Mesenteric fat pad (tissue), 1 donor: ENCODE measurements around the gene GLT8D1. TPM values are rescaled to one million over a fixed set of nuclear protein-coding genes. Genes with fewer than 3 reads are reported as not detected.
"Not testable (repeated sequence)": the region's sequence is repeated elsewhere in the genome, so short reads cannot be mapped to it uniquely, and the experiment has no call there.

Experiments
- DNase-seq: peaks from one replicate; pipeline ENCODE4 v3.0.0-alpha.2; 2020; ENCODE audit warnings: low spot score
- total RNA-seq: library from RNA; stranded (reverse); fragmentation: NEBNext Ultra II Directional; extraction: Animal tissue kit (Norgen Biotek cat#: 25700); gene quantifications from one replicate; pipeline ENCODE4 v1.2.1, GENCODE V29; 2021
- donor health status: DM: yes; HTN: yes; CAD: no.

GLT8D1 gene
- total RNA-seq, 1 donor from 2014 or later: 33.2 TPM

DNA sequence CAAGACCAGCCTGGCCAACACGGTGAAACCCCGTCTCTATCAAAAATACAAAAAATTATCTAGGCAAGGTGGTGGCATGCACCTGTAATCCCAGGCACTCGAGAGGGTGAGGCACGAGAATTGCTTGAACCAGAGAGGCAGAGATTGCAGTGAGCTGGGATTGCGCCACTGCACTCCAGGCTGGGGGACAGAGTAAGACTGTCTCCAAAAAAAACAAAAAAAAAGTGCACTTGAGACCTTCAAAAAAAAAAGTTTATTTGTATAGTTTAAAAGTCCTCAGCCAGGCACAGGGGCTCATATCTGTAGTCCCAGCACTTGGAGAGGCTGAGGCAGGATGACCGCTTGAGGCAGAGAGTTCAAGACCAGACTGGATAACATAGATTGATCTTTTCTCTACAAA is 22.0 kb downstream of the GLT8D1 start:
- no peak for DNase-seq

GRCh38 chr3:52682016-52682415 is 23.6 kb downstream of the GLT8D1 start:
- DNase-seq: no peak

GRCh38 chr3:52681596-52681995 is 24.0 kb downstream of the GLT8D1 start:
- no peak for DNase-seq

DNA sequence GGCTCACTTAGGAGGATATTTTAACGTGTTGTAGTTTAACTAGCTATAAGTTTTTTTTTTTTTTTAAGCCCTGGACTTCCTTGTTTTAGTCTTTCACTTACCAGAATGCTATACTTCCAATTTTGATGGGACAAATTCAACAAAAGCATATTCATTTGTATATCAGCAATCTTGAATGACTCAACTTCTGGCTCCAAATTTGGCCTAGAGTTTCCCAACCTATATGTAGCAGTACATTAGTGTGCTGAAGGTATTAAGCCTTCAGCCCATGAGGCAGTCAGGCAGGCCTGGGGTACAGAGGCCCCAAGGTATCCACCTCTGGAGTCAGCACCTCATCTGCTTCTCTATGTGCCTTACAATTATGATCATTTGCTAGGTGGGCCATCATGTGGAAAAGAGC is 25.8 kb downstream of the GLT8D1 start:
- no peak for DNase-seq

- no peak for DNase-seq
Measured at GRCh38 chr3:52679199-52679538, 26.4 kb downstream of the GLT8D1 start.

- DNase-seq: no peak
Measured at GRCh38 chr3:52678265-52679198, 27.1 kb downstream of the GLT8D1 start.

- not testable (repeated sequence) for DNase-seq
Measured at GRCh38 chr3:52676201-52676600, 29.4 kb downstream of the GLT8D1 start.

- DNase-seq: no peak
Measured at GRCh38 chr3:52671676-52672075, 33.9 kb downstream of the GLT8D1 start.

- no peak for DNase-seq
Measured at GRCh38 chr3:52670621-52671521, 34.7 kb downstream of the GLT8D1 start.

GRCh38 chr3:52663098-52663497 is 42.5 kb downstream of the GLT8D1 start:
- no peak for DNase-seq

- DNase-seq: no peak
Measured at GRCh38 chr3:52660046-52660445, 45.5 kb downstream of the GLT8D1 start.

GRCh38 chr3:52655895-52656294 is 49.7 kb downstream of the GLT8D1 start:
- DNase-seq: no peak

GRCh38 chr3:52651592-52651991 is 54.0 kb downstream of the GLT8D1 start:
- DNase-seq: no peak

GRCh38 chr3:52650439-52650838 is 55.2 kb downstream of the GLT8D1 start:
- DNase-seq: no peak

- DNase-seq: no peak
Measured at GRCh38 chr3:52649461-52650210, 56.0 kb downstream of the GLT8D1 start.

- DNase-seq: no peak
Measured at GRCh38 chr3:52645549-52645948, 60.0 kb downstream of the GLT8D1 start.

Other genes starting within 250 kb of the GLT8D1 start
- 557 TPM for gene STAB1, start 210.5 kb downstream of the GLT8D1 start, total RNA-seq
- gene NT5DC2, start 171.9 kb downstream of the GLT8D1 start, total RNA-seq: 38.5 TPM
- 23.2 TPM for gene UQCC5, start 169.2 kb downstream of the GLT8D1 start, total RNA-seq
- gene PBRM1, start 19.9 kb downstream of the GLT8D1 start, total RNA-seq: 94.0 TPM
- gene GNL3, start 19.8 kb downstream of the GLT8D1 start, total RNA-seq: 113 TPM
- gene SPCS1, start 315 bp upstream of the GLT8D1 start, total RNA-seq: 65.7 TPM
- 18.1 TPM for gene NEK4, start 65.1 kb upstream of the GLT8D1 start, total RNA-seq
- not detected for gene ITIH1, start 71.8 kb upstream of the GLT8D1 start, total RNA-seq
- 0.71 TPM for gene ITIH3, start 89.0 kb upstream of the GLT8D1 start, total RNA-seq
- gene ITIH4, start 124.9 kb upstream of the GLT8D1 start, total RNA-seq: 4.3 TPM
- 2.4 TPM for gene MUSTN1, start 129.2 kb upstream of the GLT8D1 start, total RNA-seq
- gene STIMATE, start 191.8 kb upstream of the GLT8D1 start, total RNA-seq: 20.8 TPM